ENCODE data around the gene PPP4R3C.
"Not testable (repeated sequence)": the region's sequence is repeated elsewhere in the genome, so short reads cannot be mapped to it uniquely, and the experiment has no call there.

PPP4R3C gene

DNA sequence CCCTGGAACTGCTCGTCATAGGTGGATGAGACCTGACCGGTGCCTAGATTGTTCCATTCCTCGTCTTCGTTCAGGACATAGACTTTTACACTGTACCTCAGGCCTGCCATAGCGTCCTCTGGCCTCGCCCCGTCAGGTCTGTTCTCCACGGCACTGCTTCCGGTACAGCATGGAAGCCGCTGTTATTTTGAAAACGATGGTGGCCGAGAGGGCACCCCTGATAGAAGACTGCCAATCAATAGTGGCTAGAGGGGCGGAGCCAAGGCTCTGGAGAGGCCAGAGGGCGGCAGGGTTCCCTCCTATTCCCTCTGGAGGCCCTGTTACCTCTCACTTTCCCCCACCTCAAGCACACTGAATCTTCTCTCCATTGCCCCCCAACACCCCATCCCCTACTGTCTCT is at the start of gene PPP4R3C:
Gene PPP4R3C, minus strand, starts transcription at position 155 of the 400 bp plus-strand sequence. Its CDS starts 45 bp downstream, at position 110.
- no peaks in the 10 kb centered on the region for H3K79me2 ChIP-seq (ENCODE audit: insufficient read depth, low read depth)
- H3K4me2 ChIP-seq = no peak within 1 kb of the TSS
- no peak within 1 kb of the TSS for H3K4me3 ChIP-seq (IDR thresholded peaks at IDR 0.05; ENCODE audit: insufficient read depth, low read depth, low read length)
- no peaks in the 10 kb centered on the region for H3K27me3 ChIP-seq (ENCODE audit: insufficient read depth, low read depth)
- no peak within 1 kb of the TSS for H2AFZ ChIP-seq (ENCODE audit: low read depth)
- TF ChIP-seq, protein P1, sequence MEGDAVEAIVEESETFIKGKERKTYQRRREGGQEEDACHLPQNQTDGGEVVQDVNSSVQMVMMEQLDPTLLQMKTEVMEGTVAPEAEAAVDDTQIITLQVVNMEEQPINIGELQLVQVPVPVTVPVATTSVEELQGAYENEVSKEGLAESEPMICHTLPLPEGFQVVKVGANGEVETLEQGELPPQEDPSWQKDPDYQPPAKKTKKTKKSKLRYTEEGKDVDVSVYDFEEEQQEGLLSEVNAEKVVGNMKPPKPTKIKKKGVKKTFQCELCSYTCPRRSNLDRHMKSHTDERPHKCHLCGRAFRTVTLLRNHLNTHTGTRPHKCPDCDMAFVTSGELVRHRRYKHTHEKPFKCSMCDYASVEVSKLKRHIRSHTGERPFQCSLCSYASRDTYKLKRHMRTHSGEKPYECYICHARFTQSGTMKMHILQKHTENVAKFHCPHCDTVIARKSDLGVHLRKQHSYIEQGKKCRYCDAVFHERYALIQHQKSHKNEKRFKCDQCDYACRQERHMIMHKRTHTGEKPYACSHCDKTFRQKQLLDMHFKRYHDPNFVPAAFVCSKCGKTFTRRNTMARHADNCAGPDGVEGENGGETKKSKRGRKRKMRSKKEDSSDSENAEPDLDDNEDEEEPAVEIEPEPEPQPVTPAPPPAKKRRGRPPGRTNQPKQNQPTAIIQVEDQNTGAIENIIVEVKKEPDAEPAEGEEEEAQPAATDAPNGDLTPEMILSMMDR (conservative IDR thresholded peaks at IDR 0.05; ENCODE audit: low read depth, low read length) = no peak
- no peaks in the 10 kb centered on the region for H3K36me3 ChIP-seq (ENCODE audit: insufficient read depth)
- no peaks in the 10 kb centered on the region for H4K20me1 ChIP-seq (ENCODE audit: insufficient read depth)
- no peak within 1 kb of the TSS for H3K27ac ChIP-seq
- H3K4me1 ChIP-seq (ENCODE audit: low read depth, poor library complexity, severe bottlenecking) = no peaks in the 10 kb centered on the region
- no peak within 1 kb of the TSS for H3K9ac ChIP-seq

- Histone ChIP-seq H3K36me3 (ENCODE audit: insufficient read depth) (no peaks in the 10 kb centered on the region), H3K4me2 (peak overlapping the region; percentile 74), H3K79me2 (ENCODE audit: insufficient read depth, low read depth) (no peaks in the 10 kb centered on the region), H3K9ac (no peak overlapping the region), H3K27me3 (ENCODE audit: insufficient read depth, low read depth) (no peaks in the 10 kb centered on the region), H3K4me1 (ENCODE audit: low read depth, poor library complexity, severe bottlenecking) (peaks cover 18% of the 10 kb centered on the region), H3K4me3 (IDR thresholded peaks at IDR 0.05; ENCODE audit: insufficient read depth, low read depth, low read length) (no peak overlapping the region), H4K20me1 (ENCODE audit: insufficient read depth) (no peaks in the 10 kb centered on the region), H3K27ac (peak overlapping the region; percentile 59; the same call in 1 of the 2 replicates), H2AFZ (ENCODE audit: low read depth) (peak overlapping the region; percentile 30; the same call in 1 of the 2 replicates)
- TF ChIP-seq, protein P1 (conservative IDR thresholded peaks at IDR 0.05; ENCODE audit: low read depth, low read length) = no peak
Measured at GRCh38 chrX:27491397-27491796, 28.3 kb upstream of the PPP4R3C start.

GRCh38 chrX:27466051-27466450 is 2.9 kb upstream of the PPP4R3C start:
- Histone ChIP-seq H3K4me1 (ENCODE audit: low read depth, poor library complexity, severe bottlenecking) (no peaks in the 10 kb centered on the region), H2AFZ (ENCODE audit: low read depth) (no peak overlapping the region), H4K20me1 (ENCODE audit: insufficient read depth) (no peaks in the 10 kb centered on the region), H3K79me2 (ENCODE audit: insufficient read depth, low read depth) (no peaks in the 10 kb centered on the region), H3K4me3 (IDR thresholded peaks at IDR 0.05; ENCODE audit: insufficient read depth, low read depth, low read length) (no peak overlapping the region), H3K4me2 (no peak overlapping the region), H3K9ac (no peak overlapping the region), H3K36me3 (ENCODE audit: insufficient read depth) (no peaks in the 10 kb centered on the region), H3K27me3 (ENCODE audit: insufficient read depth, low read depth) (no peaks in the 10 kb centered on the region), H3K27ac (no peak overlapping the region)
- TF ChIP-seq, protein P1 (conservative IDR thresholded peaks at IDR 0.05; ENCODE audit: low read depth, low read length) = no peak

GRCh38 chrX:27465036-27465435 is 1.9 kb upstream of the PPP4R3C start:
- no peaks in the 10 kb centered on the region for H4K20me1 ChIP-seq (ENCODE audit: insufficient read depth)
- no peaks in the 10 kb centered on the region for H3K4me1 ChIP-seq (ENCODE audit: low read depth, poor library complexity, severe bottlenecking)
- H2AFZ ChIP-seq (ENCODE audit: low read depth) = no peak overlapping the region
- no peaks in the 10 kb centered on the region for H3K27me3 ChIP-seq (ENCODE audit: insufficient read depth, low read depth)
- no peak overlapping the region for H3K9ac ChIP-seq
- H3K79me2 ChIP-seq (ENCODE audit: insufficient read depth, low read depth) = no peaks in the 10 kb centered on the region
- no peak overlapping the region for H3K4me3 ChIP-seq (IDR thresholded peaks at IDR 0.05; ENCODE audit: insufficient read depth, low read depth, low read length)
- H3K36me3 ChIP-seq (ENCODE audit: insufficient read depth) = no peaks in the 10 kb centered on the region
- no peak overlapping the region for H3K4me2 ChIP-seq
- TF ChIP-seq, protein P1 (conservative IDR thresholded peaks at IDR 0.05; ENCODE audit: low read depth, low read length) = no peak
- H3K27ac ChIP-seq = no peak overlapping the region

GRCh38 chrX:27459129-27459528 is 4.0 kb downstream of the PPP4R3C start:
- not testable (repeated sequence) for H3K9ac ChIP-seq; H3K79me2 ChIP-seq (ENCODE audit: insufficient read depth, low read depth); H2AFZ ChIP-seq (ENCODE audit: low read depth); H3K27me3 ChIP-seq (ENCODE audit: insufficient read depth, low read depth); H3K4me1 ChIP-seq (ENCODE audit: low read depth, poor library complexity, severe bottlenecking); H3K36me3 ChIP-seq (ENCODE audit: insufficient read depth); H3K4me2 ChIP-seq; H3K4me3 ChIP-seq (IDR thresholded peaks at IDR 0.05; ENCODE audit: insufficient read depth, low read depth, low read length); H4K20me1 ChIP-seq (ENCODE audit: insufficient read depth); H3K27ac ChIP-seq

- H4K20me1 ChIP-seq (ENCODE audit: insufficient read depth); H3K4me2 ChIP-seq; H3K4me3 ChIP-seq (IDR thresholded peaks at IDR 0.05; ENCODE audit: insufficient read depth, low read depth, low read length); H3K27ac ChIP-seq; H3K36me3 ChIP-seq (ENCODE audit: insufficient read depth); H2AFZ ChIP-seq (ENCODE audit: low read depth); H3K9ac ChIP-seq; H3K79me2 ChIP-seq (ENCODE audit: insufficient read depth, low read depth); H3K4me1 ChIP-seq (ENCODE audit: low read depth, poor library complexity, severe bottlenecking); H3K27me3 ChIP-seq (ENCODE audit: insufficient read depth, low read depth): not testable (repeated sequence)
Measured at GRCh38 chrX:27458544-27458943, 4.6 kb downstream of the PPP4R3C start.
